ENCODE measurements around the gene PHKG2. TPM values are rescaled to one million over a fixed set of nuclear protein-coding genes. Genes with fewer than 3 reads are reported as not detected.

The PHKG2 gene
- total and polyA plus RNA-seq, 4 donors = 12.2 to 37.4 (median 31.7) TPM

- Histone ChIP-seq H3K27ac (ENCODE audit: low read depth in 1 of 2, low read length in 1 of 2) (no peak overlapping the region), H3K4me3 (no peak overlapping the region), H3K9ac (ENCODE audit: insufficient read depth in 1 of 2, low read length in 2 of 2) (no peak overlapping the region), H3K4me1 (ENCODE audit: control insufficient read depth in 5 of 5, insufficient read depth in 5 of 5, low read length in 5 of 5) (peaks cover 0 to 2% (median 0%) of the 10 kb centered on the region in 5 donors), H3K36me3 (ENCODE audit: control insufficient read depth in 4 of 4, insufficient read depth in 4 of 4, low read length in 4 of 4) (peaks cover 16 to 84% (median 64%) of the 10 kb centered on the region in 4 donors), H3K27me3 (ENCODE audit: control insufficient read depth in 3 of 3, insufficient read depth in 3 of 3, low read length in 2 of 3) (no peaks in the 10 kb centered on the region), H3K9me3 (ENCODE audit: control insufficient read depth in 4 of 4, insufficient read depth in 3 of 4, low read length in 3 of 4) (no peaks in the 10 kb centered on the region)
- TF ChIP-seq CTCF (IDR thresholded peaks at IDR 0.05; ENCODE audit: control extremely low read depth, extremely low read depth) = no peak
- WGBS, 2 donors = 97 to 98% methylated on average over 23 of the region's 23 CpGs
- DNase-seq (no peak), ATAC-seq (ENCODE audit: insufficient read depth, low FRiP score) (no peak)
These were observed 20.5 kb downstream of the PHKG2 start for GRCh38 chr16:30768583-30769181.

- Histone ChIP-seq H3K4me1 (ENCODE audit: control insufficient read depth in 5 of 5, insufficient read depth in 5 of 5, low read length in 5 of 5) (no peaks in the 10 kb centered on the region), H3K9me3 (ENCODE audit: control insufficient read depth in 4 of 4, insufficient read depth in 3 of 4, low read length in 3 of 4) (no peaks in the 10 kb centered on the region), H3K27me3 (ENCODE audit: control insufficient read depth in 3 of 3, insufficient read depth in 3 of 3, low read length in 2 of 3) (no peaks in the 10 kb centered on the region), H3K27ac (ENCODE audit: low read depth in 1 of 2, low read length in 1 of 2) (no peak overlapping the region), H3K9ac (ENCODE audit: insufficient read depth in 1 of 2, low read length in 2 of 2) (no peak overlapping the region), H3K4me3 (no peak overlapping the region), H3K36me3 (ENCODE audit: control insufficient read depth in 4 of 4, insufficient read depth in 4 of 4, low read length in 4 of 4) (peaks cover 16 to 85% (median 60%) of the 10 kb centered on the region in 4 donors)
- ATAC-seq (ENCODE audit: insufficient read depth, low FRiP score) (no peak), DNase-seq (no peak)
- 95 to 99% methylated on average over 17 of the region's 17 CpGs for WGBS, 2 donors
- no peak for TF ChIP-seq CTCF (IDR thresholded peaks at IDR 0.05; ENCODE audit: control extremely low read depth, extremely low read depth)
These were observed 21.3 kb downstream of the PHKG2 start for GRCh38 chr16:30769379-30770089.

GRCh38 chr16:30771726-30772125, 23.5 kb downstream of the PHKG2 start:
- DNase-seq (no peak), ATAC-seq (ENCODE audit: insufficient read depth, low FRiP score) (no peak)
- no peaks in the 10 kb centered on the region for H3K9me3 ChIP-seq (ENCODE audit: control insufficient read depth in 4 of 4, insufficient read depth in 3 of 4, low read length in 3 of 4)
- 93 to 94% methylated on average over 14 of the region's 14 CpGs for WGBS, 2 donors
- no peak overlapping the region for H3K9ac ChIP-seq (ENCODE audit: insufficient read depth in 1 of 2, low read length in 2 of 2)
- H3K27ac ChIP-seq (ENCODE audit: low read depth in 1 of 2, low read length in 1 of 2) = no peak overlapping the region
- TF ChIP-seq CTCF (IDR thresholded peaks at IDR 0.05; ENCODE audit: control extremely low read depth, extremely low read depth) = no peak
- H3K36me3 ChIP-seq (ENCODE audit: control insufficient read depth in 4 of 4, insufficient read depth in 4 of 4, low read length in 4 of 4) = peaks cover 6 to 64% (median 43%) of the 10 kb centered on the region in 4 donors
- H3K4me1 ChIP-seq (ENCODE audit: control insufficient read depth in 5 of 5, insufficient read depth in 5 of 5, low read length in 5 of 5) = peaks cover 0 to 11% (median under 1%) of the 10 kb centered on the region in 5 donors
- H3K4me3 ChIP-seq = no peak overlapping the region
- no peaks in the 10 kb centered on the region for H3K27me3 ChIP-seq (ENCODE audit: control insufficient read depth in 3 of 3, insufficient read depth in 3 of 3, low read length in 2 of 3)
